PC-3 (cell line): Measurements from ENCODE around the gene CREBBP. TPM values are rescaled to one million over a fixed set of nuclear protein-coding genes. Genes with fewer than 3 reads are reported as not detected.

ENCODE experiments used
- ATAC-seq: fragments of 200-7000 bp; cut with Tn5 transposase; 2 replicates; pipeline ENCODE4 v1.9.1; 2020; ENCODE audit warnings: mild to moderate bottlenecking, moderate library complexity
- BruUV-seq: library from RNA; stranded (reverse); fragments of 400-500 nt; replicated peaks from 2 replicates; lab custom pipeline; 2021; lab: Mats Ljungman, UMichigan
- CTCF ChIA-PET: fragments of 300-600 bp; sonication (Branson Sonifier 250); formaldehyde crosslinking; loops from one replicate; lab custom pipeline; 2022; ENCODE audit warnings: antibody characterized with exemption; lab: Charles Lee
- POLR2A ChIA-PET: fragments of 300-600 bp; sonication (Branson Sonifier 250); formaldehyde crosslinking; loops from one replicate; lab custom pipeline; 2022; ENCODE audit warnings: antibody characterized with exemption; ENCODE audit not compliant: unreplicated experiment; lab: Charles Lee
- DNase-seq: peaks from one replicate; pipeline ENCODE4 v3.0.0-alpha.2; 2015
- H2AFZ ChIP-seq: fragments of 300-600 bp; sonication (generic); 2 replicates; pipeline ENCODE4 v1.6.0; 2016; ENCODE audit warnings: antibody characterized with exemption, low read length
- H3F3A ChIP-seq: fragments of 300-600 bp; sonication (generic); one replicate; pipeline ENCODE4 v1.6.0; 2017; ENCODE audit warnings: antibody characterized with exemption, low read length, control low read depth, mild to moderate bottlenecking; ENCODE audit not compliant: unreplicated experiment
- H3K27ac ChIP-seq: fragments of 300-600 bp; sonication (generic); 2 replicates; pipeline ENCODE4 v1.5.1; 2016; ENCODE audit warnings: mild to moderate bottlenecking, low read length
- H3K27me3 ChIP-seq: fragments of 300-600 bp; sonication (generic); 2 replicates; pipeline ENCODE4 v1.6.1; 2016; ENCODE audit warnings: low read length, mixed read lengths
- H3K36me3 ChIP-seq: fragments of 300-600 bp; sonication (generic); 2 replicates; pipeline ENCODE4 v1.6.1; 2016; ENCODE audit warnings: low read depth, mixed run types, low read length, mixed read lengths
- H3K4me1 ChIP-seq: fragments of 300-600 bp; sonication (generic); 2 replicates; pipeline ENCODE4 v1.5.1; 2016; ENCODE audit warnings: low read length; ENCODE audit not compliant: insufficient read depth
- H3K4me2 ChIP-seq: fragments of 300-600 bp; sonication (generic); 2 replicates; pipeline ENCODE4 v1.6.0; 2016; ENCODE audit warnings: low read length
- H3K4me3 ChIP-seq: fragments of 300-600 bp; sonication (generic); 2 replicates; pipeline ENCODE4 v1.5.1; 2016; ENCODE audit warnings: mild to moderate bottlenecking, low read length, mixed read lengths
- H3K79me2 ChIP-seq: fragments of 300-600 bp; sonication (generic); 2 replicates; pipeline ENCODE4 v1.6.1; 2017; ENCODE audit warnings: low read length, mixed read lengths
- H3K9ac ChIP-seq: fragments of 300-600 bp; sonication (generic); 2 replicates; pipeline ENCODE4 v1.6.0; 2016; ENCODE audit warnings: mild to moderate bottlenecking, low read length
- H3K9me2 ChIP-seq: fragments of 300-600 bp; sonication (generic); replicated peaks from 2 replicates; pipeline ENCODE4 v1.6.1; 2016; ENCODE audit warnings: mixed run types, low read length, mixed read lengths
- H3K9me3 ChIP-seq: fragments of 300-600 bp; sonication (generic); 2 replicates; pipeline ENCODE4 v1.6.1; 2016; ENCODE audit warnings: low read length, mixed read lengths
- H4K20me1 ChIP-seq: fragments of 300-600 bp; sonication (generic); 2 replicates; pipeline ENCODE4 v1.6.1; 2016; ENCODE audit warnings: low read length, mixed read lengths
- CTCF ChIP-seq: fragments of 300-600 bp; sonication (generic); conservative IDR thresholded peaks from 2 replicates; pipeline ENCODE4 v1.5.1; 2017; ENCODE audit warnings: antibody characterized with exemption, low read depth, mild to moderate bottlenecking, low read length
- EZH2 ChIP-seq: fragments of 300-600 bp; sonication (generic); IDR thresholded peaks from one replicate; pipeline ENCODE4 v1.6.1; 2017; ENCODE audit warnings: antibody characterized with exemption, mild to moderate bottlenecking, low read length; ENCODE audit not compliant: unreplicated experiment
- EZH2phosphoT487 ChIP-seq: fragments of 300-600 bp; sonication (generic); IDR thresholded peaks from 2 replicates; pipeline ENCODE4 v1.6.1; 2018; ENCODE audit warnings: mild to moderate bottlenecking, antibody characterized with exemption, low read length, borderline replicate concordance
- intact Hi-C: fragments of 100-400 bp; cut with micrococcal nuclease; formaldehyde crosslinking; loops from 2 replicates; pipeline ENCODE4 v1.9.0; 2023
- total RNA-seq: library from RNA; depleted of rRNA; stranded (reverse); fragments of >200 nt; gene quantifications from 2 replicates; pipeline ENCODE4 v1.2.3, GENCODE V29; 2014

The CREBBP gene
- total RNA-seq, 1 experiment from 2014 or later: 21.9 TPM

GRCh38 chr16:3706253-3707012, 174.1 kb downstream of the CREBBP start:
- Histone ChIP-seq H3K79me2 (peaks cover 66% of the 10 kb centered on the region), H3K36me3 (peaks cover 8% of the 10 kb centered on the region; the same call in 1 of the 2 replicates), H3K9me3 (no peaks in the 10 kb centered on the region), H2AFZ (no peak overlapping the region), H3K27me3 (no peaks in the 10 kb centered on the region), H3F3A (no peaks in the 10 kb centered on the region), H3K4me2 (no peak overlapping the region), H4K20me1 (no peaks in the 10 kb centered on the region), H3K27ac (no peak overlapping the region), H3K9me2 (no peaks in the 10 kb centered on the region), H3K4me3 (no peak overlapping the region), H3K9ac (no peak overlapping the region), H3K4me1 (no peaks in the 10 kb centered on the region)
- no TSS peak for BruUV-seq
- TF ChIP-seq CTCF (no peak), EZH2 (no peak), EZH2phosphoT487 (no peak)
- no peak for ATAC-seq
- intact Hi-C loops: no loop called here
- ChIA-PET CTCF (no interaction called here), POLR2A (no interaction called here)
- DNase-seq: no peak

- TF ChIP-seq CTCF (no peak), EZH2phosphoT487 (no peak), EZH2 (no peak)
- H3K4me3 ChIP-seq: no peak overlapping the region
- CTCF ChIA-PET: no interaction called here
- intact Hi-C loops: no loop called here
- no TSS peak for BruUV-seq
- peaks cover 41% of the 10 kb centered on the region for H3K79me2 ChIP-seq
- no peak overlapping the region for H3K9ac ChIP-seq
- H3K27ac ChIP-seq: no peak overlapping the region
- DNase-seq (no peak), ATAC-seq (no peak)
- H4K20me1 ChIP-seq: no peaks in the 10 kb centered on the region
- H3K9me3 ChIP-seq: no peaks in the 10 kb centered on the region
- H3F3A ChIP-seq: no peaks in the 10 kb centered on the region
- POLR2A ChIA-PET: no interaction called here
- H3K4me2 ChIP-seq: no peak overlapping the region
- peaks cover 5% of the 10 kb centered on the region; the same call in 1 of the 2 replicates for H3K36me3 ChIP-seq
- no peaks in the 10 kb centered on the region for H3K4me1 ChIP-seq
- no peak overlapping the region for H2AFZ ChIP-seq
- no peaks in the 10 kb centered on the region for H3K9me2 ChIP-seq
- no peaks in the 10 kb centered on the region for H3K27me3 ChIP-seq
Measured at GRCh38 chr16:3702082-3702481, 178.4 kb downstream of the CREBBP start.

GRCh38 chr16:3701531-3701930, 179.0 kb downstream of the CREBBP start:
- Histone ChIP-seq H3K27me3 (no peaks in the 10 kb centered on the region), H3K4me1 (no peaks in the 10 kb centered on the region), H3K9me2 (no peaks in the 10 kb centered on the region), H3K9ac (no peak overlapping the region), H3F3A (no peaks in the 10 kb centered on the region), H3K9me3 (no peaks in the 10 kb centered on the region), H3K4me3 (no peak overlapping the region), H3K36me3 (0 out of 2 replicates have a peak, but pooled peaks cover under 1% of the 10 kb centered on the region), H3K27ac (no peak overlapping the region), H4K20me1 (no peaks in the 10 kb centered on the region), H2AFZ (no peak overlapping the region), H3K4me2 (no peak overlapping the region), H3K79me2 (peaks cover 42% of the 10 kb centered on the region)
- TF ChIP-seq EZH2 (no peak), EZH2phosphoT487 (no peak), CTCF (no peak)
- DNase-seq (no peak), ATAC-seq (no peak)
- ChIA-PET POLR2A (interaction anchor here (0.6 kb wide), 1 partner anchor 16 kb away, joined by 8 read pairs; the partner anchor contains the start of gene TRAP1), CTCF (no interaction called here)
- intact Hi-C loops: no loop called here
- BruUV-seq: no TSS peak
